NCI-H2227 (cell line): ENCODE measurements around the gene GTF2H2C_2.
"Not testable (repeated sequence)": the region's sequence is repeated elsewhere in the genome, so short reads cannot be mapped to it uniquely, and the experiment has no call there.

Experiments used
- DNase-seq: peaks from one replicate; lab custom pipeline; 2025; ENCODE audit not compliant: unreplicated experiment; lab: John Stamatoyannopoulos, UW

Gene GTF2H2C_2

DNA sequence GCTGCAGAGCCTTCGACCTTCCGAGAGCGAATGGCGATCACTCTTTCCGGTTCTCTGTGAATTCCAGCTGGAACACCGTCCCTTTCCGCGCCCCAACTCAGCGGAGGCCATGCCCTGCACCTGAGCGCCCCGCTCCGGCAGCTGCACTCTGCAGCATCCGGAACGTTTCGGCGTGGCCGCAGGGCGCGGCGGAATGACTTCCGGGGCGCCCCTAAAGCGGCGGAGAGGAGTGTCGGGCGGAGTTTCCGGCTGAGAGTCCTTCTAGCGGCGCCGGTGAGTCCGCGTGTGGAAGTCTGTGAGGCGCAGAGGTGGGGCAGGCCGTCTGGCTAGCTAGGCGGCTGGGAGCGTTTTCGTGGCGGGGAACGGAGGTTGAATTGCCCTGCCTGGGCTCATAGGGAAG, at the start of gene GTF2H2C_2:
Gene GTF2H2C_2 (plus strand): TSS at position 252 of the 400 bp plus-strand sequence.
- not testable (repeated sequence) for DNase-seq

DNA sequence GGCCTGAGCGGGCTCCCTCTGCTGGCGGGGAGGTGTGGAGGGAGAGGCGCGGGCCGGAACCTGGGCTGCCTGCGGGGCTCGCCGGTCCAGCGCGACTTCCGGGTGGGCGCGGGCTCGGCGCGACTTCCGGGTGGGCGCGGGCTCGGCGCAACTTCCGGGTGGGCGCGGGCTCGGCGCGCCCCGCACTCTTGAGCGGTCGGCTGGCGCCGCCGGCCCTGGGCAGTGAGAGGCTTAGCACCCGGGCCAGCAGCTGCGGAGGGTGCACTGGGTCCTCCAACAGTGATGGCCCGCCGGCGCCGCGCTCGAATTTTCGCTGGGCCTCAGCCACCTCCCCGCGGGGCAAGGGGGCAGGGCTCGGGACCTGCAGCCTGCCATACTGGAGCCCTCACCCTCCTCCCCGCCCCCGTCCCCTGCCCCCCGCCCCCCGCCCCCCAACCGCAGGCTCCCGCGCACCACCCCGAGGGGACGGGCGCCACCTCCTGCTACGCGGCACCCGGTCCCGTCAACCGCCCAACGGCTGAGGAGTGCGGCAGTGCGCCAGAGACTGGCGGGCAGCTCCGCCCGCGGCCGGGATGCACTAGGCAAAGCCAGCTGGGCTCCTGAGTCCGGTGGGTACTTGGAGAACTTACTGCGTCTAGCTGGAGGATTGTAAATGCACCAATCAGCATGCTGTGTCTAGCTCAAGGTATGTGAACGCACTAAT, 14.0 kb upstream of the GTF2H2C_2 start:
- not testable (repeated sequence) for DNase-seq

- DNase-seq: not testable (repeated sequence)
These were observed 6.2 kb downstream of the GTF2H2C_2 start for GRCh38 chr5:70421322-70421721.

GRCh38 chr5:70423215-70423614, 8.0 kb downstream of the GTF2H2C_2 start:
- not testable (repeated sequence) for DNase-seq

GRCh38 chr5:70438518-70438917, 23.4 kb downstream of the GTF2H2C_2 start:
- DNase-seq: not testable (repeated sequence)

- DNase-seq: not testable (repeated sequence)
These were observed 34.4 kb downstream of the GTF2H2C_2 start for GRCh38 chr5:70449565-70449964.

DNA sequence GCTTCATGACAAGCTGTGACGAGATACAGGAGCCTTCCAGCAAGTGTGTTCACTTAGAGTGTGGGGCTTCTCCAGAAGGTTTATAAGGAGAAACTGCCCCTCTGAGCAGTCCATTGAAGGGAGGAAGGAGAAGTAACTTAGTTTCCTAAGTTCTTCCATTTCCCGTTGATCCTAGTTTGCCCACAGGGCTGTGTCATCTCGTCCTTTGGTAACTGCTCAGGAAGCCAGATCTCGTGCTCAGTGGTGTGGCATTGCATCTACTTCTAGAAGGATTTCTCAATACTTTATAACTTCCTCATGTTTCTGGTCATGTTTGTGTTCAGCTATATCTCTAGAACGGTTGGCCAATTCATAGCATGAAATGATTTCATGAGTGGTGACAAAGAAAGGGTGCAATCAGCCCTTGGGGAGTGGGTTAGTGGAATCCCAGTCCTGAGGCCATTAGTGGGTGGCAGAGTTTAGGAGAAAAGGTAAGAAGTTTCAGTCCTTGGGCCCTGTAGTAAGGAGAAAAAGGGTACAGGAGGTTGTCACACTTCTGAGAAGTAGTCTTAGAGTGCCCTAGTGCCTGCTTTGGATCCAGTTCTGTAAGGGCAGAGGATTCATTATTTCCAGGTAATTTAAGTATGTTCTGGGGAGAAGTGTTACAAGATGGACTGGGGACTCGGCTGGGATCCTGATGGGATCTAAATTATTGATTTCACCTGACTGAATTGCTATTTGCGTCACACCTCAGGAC, 36.2 kb downstream of the GTF2H2C_2 start:
- DNase-seq: not testable (repeated sequence)

DNA sequence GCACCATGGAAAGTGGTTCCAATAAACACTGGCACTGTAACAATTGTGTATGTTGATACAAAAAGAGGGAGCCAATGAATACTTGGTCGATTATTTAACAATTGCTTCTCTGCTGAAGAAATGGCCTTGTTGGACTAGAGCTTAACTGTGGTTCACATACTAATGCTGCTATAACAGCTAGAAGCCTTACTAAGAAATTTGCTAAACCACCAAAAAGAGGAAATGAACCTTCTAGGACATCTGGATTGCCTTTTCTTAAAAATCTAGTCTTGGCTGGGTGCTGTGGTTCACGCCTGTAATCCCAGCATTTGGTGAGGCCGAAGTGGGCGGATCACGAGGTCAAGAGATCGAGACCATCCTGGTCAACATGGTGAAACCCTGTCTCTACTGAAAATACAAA, 41.9 kb downstream of the GTF2H2C_2 start:
- DNase-seq: not testable (repeated sequence)

DNA sequence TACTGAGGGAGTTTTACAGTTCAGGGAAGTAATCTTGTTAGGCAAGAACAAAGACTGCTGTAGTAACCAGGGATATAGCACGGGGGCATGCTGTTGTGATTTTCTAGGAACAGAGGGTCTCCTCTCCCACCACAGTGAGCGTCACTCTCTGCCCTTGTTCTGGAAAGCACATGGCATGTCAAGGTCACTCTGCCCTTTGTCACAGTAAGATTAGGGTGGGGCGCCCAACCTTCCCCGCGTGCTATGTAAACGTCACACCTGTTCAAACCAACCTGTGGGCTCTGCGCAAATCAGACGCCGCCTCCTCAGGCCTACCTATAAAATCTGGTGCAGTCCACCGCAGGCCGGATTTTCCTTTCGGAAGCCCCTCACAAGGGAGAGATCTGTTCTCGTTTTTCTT, 44.0 kb downstream of the GTF2H2C_2 start:
- DNase-seq: not testable (repeated sequence)

DNA sequence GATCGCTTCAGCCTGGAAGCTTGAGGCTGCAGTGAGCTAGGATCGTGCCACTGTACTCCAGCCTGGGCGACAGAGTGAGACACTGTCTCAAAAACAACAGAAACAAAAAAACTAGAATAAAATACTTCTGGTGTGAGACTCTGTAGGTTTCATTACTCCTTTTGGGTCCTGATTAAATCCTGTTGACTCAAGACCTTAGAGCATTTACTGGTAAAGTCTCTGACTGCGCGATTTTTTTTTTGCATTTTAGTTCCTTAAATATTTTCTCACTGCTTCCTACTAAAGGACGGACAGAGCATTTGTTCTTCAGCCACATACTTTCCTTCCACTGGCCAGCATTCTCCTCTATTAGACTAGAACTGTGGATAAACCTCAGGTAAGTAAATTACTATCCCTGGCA, 46.8 kb downstream of the GTF2H2C_2 start:
- not testable (repeated sequence) for DNase-seq

DNA sequence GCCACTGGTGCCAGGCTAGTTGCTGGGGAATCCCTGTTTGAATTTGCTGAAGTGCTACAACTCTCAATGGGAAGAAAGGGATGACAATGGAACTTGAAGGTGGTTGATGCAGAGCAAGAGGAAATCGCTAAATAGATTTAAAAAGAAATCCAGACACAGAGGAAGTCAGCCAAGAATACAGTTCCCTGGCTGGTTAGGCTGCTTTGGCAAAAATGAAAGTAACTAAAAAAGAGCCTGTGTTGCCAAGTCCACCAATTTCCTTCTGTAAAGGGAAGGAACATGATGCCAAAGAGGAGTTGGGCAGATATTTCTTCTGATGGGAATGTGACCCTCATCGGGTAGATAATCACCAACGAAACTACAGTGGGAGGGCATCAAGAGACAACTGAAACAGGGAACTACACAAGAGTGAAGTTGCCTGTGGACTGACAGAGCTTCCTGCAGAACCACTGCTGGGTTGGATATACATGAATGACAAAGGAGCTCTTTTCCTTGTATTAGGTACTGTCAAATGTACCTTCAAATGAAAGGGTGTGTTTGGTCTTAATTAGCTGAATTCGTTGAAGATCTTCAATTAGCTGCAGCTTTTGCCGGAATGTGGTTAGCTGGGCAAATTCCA, 49.0 kb downstream of the GTF2H2C_2 start:
- not testable (repeated sequence) for DNase-seq

DNA sequence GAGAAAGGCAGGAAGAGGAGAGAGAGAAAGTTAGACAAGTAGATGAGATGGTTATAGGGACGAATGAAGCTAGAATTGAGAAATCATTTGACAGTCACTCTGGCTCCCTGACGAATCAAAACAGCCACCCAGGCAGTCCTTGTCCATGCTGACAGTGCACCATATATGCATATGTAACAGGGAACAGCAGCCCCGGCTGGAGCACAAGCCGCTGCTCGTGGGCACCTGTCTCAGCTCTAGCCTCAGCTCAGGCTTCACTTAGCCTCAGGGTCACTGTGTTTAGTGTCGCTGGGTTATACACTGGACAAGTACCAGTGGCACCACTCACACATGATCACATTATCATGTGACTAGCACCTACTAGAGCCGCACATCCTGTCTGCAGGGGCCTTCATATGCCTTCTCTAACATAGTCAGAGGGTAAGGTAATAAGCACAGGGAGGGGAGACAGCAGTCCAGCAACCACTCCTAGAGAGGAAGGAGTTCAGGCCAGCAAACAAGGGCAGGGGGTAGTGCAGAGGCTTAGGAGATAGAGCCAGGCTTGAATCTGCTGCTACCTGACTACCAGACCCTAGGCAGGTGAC, 54.9 kb downstream of the GTF2H2C_2 start:
- not testable (repeated sequence) for DNase-seq
